Ramos (cell line): Measurements from ENCODE around the gene SEMA4A.

ENCODE experiments used
- in situ Hi-C: fragments of 300-500 bp; cut with MboI; formaldehyde crosslinking; loops from one replicate; pipeline ENCODE4 v1.14.3; 2022; ENCODE audit warnings: low sequenced_read_pairs; ENCODE audit not compliant: unreplicated experiment

SEMA4A gene

DNA sequence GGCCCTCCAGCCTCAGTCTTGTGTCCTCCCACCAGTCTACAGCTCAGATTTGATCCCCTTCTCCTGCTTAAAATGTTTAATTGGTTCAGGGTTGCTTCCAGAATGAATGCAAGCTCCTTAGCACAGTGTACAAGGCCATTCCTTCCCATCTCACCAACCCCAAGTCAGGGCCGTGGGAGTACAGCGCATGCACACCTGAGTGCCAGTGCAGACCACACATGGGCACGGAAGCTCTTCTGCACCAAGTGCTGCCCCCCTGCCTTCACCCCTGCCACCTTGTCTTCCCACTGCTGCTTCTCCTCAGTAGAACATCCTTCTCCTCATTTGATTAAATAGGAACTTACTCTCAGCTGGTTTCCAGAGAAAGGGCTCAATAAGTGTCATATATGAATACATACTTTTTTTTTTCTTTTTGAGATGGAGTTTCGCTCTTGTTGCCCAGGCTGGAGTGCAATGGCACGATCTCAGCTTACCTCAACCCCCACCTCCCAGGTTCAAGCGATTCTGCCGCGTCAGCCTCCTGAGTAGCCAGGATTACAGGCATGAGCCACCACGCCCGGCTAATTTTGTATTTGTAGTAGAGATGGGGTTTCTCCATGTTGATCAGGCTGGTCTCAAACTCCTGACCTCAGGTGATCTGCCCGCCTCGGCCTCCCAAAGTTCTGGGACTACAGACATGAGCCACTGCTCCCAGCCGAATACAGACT is 68.8 kb downstream of the SEMA4A start:
- in situ Hi-C loops, result loop anchor here (5.0 kb wide), 1 partner anchor 75 kb away; no protein-coding TSS in a partner anchor

DNA sequence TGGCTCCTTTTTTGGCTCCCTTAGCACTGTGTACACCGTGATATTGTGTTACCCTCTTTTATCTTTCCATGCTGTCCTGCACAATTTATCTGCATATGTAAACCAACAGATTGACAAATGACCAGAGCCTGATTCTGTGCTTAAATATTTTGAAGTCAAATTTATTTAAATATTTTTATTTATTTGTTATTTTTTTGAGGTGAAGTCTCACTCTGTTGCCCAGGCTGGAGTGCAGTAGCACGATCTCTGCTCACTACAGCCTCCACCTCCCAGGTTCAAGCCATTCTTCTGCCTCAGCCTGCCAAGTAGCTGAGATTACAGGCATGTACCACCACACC is 72.3 kb downstream of the SEMA4A start:
- in situ Hi-C loops, result no loop called here

DNA sequence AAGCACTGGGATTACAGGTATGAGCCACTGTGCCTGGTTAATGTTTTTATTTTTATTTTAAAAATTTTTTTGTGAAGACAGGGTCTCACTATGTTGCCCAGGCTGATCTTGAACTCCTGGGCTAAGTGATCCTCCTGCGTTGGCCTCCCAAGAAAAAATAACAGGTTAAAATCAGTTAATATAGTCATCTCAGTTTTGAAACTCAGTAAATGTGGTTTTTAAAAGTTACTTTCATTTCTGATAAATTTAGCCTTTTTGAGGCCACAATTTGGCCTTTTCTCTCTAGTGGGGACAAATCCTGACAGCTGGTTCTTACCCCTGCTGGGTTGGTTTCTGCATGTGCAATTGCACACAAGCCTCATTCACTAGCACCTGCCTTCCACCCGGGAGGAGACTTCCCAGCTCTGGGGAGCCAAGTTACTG is 72.7 kb downstream of the SEMA4A start:
- in situ Hi-C loops, result no loop called here

DNA sequence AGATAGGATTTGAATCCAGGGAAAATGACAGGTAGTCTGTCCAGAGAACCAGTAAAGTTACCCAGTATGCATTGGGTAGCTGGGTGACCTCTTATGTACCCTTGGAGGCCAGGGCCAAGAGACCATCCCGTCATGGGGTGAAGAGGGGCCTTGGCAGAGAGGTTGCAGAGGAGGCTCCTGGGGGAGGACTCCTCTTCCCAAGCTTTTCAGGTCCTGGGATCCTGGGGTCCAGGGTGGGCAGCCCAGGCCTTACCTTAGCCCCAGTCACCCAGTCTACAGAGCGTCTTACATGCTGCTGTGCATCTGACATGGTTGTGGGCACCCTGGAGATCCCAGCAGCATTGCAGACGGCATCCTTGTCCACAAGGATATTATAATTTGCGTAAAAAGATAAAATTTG is 73.4 kb downstream of the SEMA4A start:
- in situ Hi-C loops, result no loop called here
